ENCODE data around the gene RPS6KB2.
"Not testable (repeated sequence)": the region's sequence is repeated elsewhere in the genome, so short reads cannot be mapped to it uniquely, and the experiment has no call there.

RPS6KB2 gene

GRCh38 chr11:67466962-67467771 lies 38.9 kb downstream of the RPS6KB2 start:
- no peak for DNase-seq (ENCODE audit: low read depth)

GRCh38 chr11:67468056-67468455 lies 39.8 kb downstream of the RPS6KB2 start:
- DNase-seq (ENCODE audit: low read depth): no peak

GRCh38 chr11:67468456-67468758 lies 40.1 kb downstream of the RPS6KB2 start:
- no peak for DNase-seq (ENCODE audit: low read depth)

- peak; percentile 95 for DNase-seq (ENCODE audit: low read depth)
Measured at GRCh38 chr11:67468759-67469507, 40.6 kb downstream of the RPS6KB2 start, which contains the start of gene TMEM134. Gene TMEM134, minus strand, starts transcription at chr11:67469251. Its CDS starts 59 bp downstream, at chr11:67469192.

- DNase-seq (ENCODE audit: low read depth): no peak
Measured at GRCh38 chr11:67469508-67469811, 41.2 kb downstream of the RPS6KB2 start.

GRCh38 chr11:67470337-67471002 lies 42.2 kb downstream of the RPS6KB2 start:
- DNase-seq (ENCODE audit: low read depth): no peak

GRCh38 chr11:67472882-67473281 lies 44.6 kb downstream of the RPS6KB2 start:
- no peak for DNase-seq (ENCODE audit: low read depth)

GRCh38 chr11:67476692-67477091 lies 48.4 kb downstream of the RPS6KB2 start:
- not testable (repeated sequence) for DNase-seq (ENCODE audit: low read depth)

- not testable (repeated sequence) for DNase-seq (ENCODE audit: low read depth)
Measured at GRCh38 chr11:67477344-67478050, 49.2 kb downstream of the RPS6KB2 start.

- DNase-seq (ENCODE audit: low read depth): no peak
Measured at GRCh38 chr11:67482275-67482826, 54.1 kb downstream of the RPS6KB2 start.

- DNase-seq (ENCODE audit: low read depth): peak; percentile 78
Measured at GRCh38 chr11:67482827-67483798, 54.8 kb downstream of the RPS6KB2 start, which contains the start of gene AIP. Gene AIP, plus strand, starts transcription at chr11:67483026. Its CDS starts 133 bp downstream, at chr11:67483159.

- no peak for DNase-seq (ENCODE audit: low read depth)
Measured at GRCh38 chr11:67483831-67484665, 55.8 kb downstream of the RPS6KB2 start.

- DNase-seq (ENCODE audit: low read depth): no peak
Measured at GRCh38 chr11:67484847-67485311, 56.6 kb downstream of the RPS6KB2 start.

Data from stimulated activated CD8-positive, alpha-beta memory T cell treated with anti-CD3 and anti-CD28 coated beads, Interleukin-15, amount 100 ng/mL, for 24 hours (primary cell).